Loucy (cell line): Measurements from ENCODE around the gene ADCY5.

Experiments
- H2AFZ ChIP-seq: fragments of 200-600 bp; sonication (generic); 2 replicates; pipeline ENCODE4 v1.6.0; 2016; ENCODE audit warnings: antibody characterized with exemption, mild to moderate bottlenecking, low read length, moderate library complexity
- H3F3A ChIP-seq: fragments of 200-600 bp; 2 replicates; pipeline ENCODE4 v1.6.0; 2016; ENCODE audit warnings: antibody characterized with exemption, low read depth, mild to moderate bottlenecking
- H3K27me3 ChIP-seq: fragments of 200-600 bp; sonication (generic); 2 replicates; pipeline ENCODE4 v1.6.1; 2014; ENCODE audit warnings: low read length, mild to moderate bottlenecking; ENCODE audit not compliant: insufficient read depth, poor library complexity, severe bottlenecking
- H3K36me3 ChIP-seq: fragments of 200-600 bp; sonication (generic); 2 replicates; pipeline ENCODE4 v1.6.1; 2016; ENCODE audit warnings: low read length; ENCODE audit not compliant: insufficient read depth
- H3K4me1 ChIP-seq: fragments of 200-600 bp; sonication (generic); 2 replicates; pipeline ENCODE4 v1.5.1; 2014; ENCODE audit warnings: low read length, mild to moderate bottlenecking; ENCODE audit not compliant: insufficient read depth, poor library complexity, severe bottlenecking
- H3K4me2 ChIP-seq: fragments of 200-600 bp; sonication (generic); 2 replicates; pipeline ENCODE4 v1.6.0; 2014; ENCODE audit warnings: antibody characterized with exemption, low read length, low read depth, mild to moderate bottlenecking; ENCODE audit not compliant: poor library complexity, severe bottlenecking
- H3K4me3 ChIP-seq: fragments of 200-600 bp; sonication (generic); 2 replicates; pipeline ENCODE4 v1.5.1; 2014; ENCODE audit warnings: low read length, mild to moderate bottlenecking, mixed read lengths; ENCODE audit not compliant: poor library complexity, severe bottlenecking
- H3K79me2 ChIP-seq: fragments of 200-600 bp; sonication (generic); 2 replicates; pipeline ENCODE4 v1.6.1; 2014; ENCODE audit warnings: low read length; ENCODE audit not compliant: insufficient read depth
- H3K9ac ChIP-seq: fragments of 200-600 bp; sonication (generic); 2 replicates; pipeline ENCODE4 v1.6.0; 2014; ENCODE audit warnings: mild to moderate bottlenecking, low read depth, low read length, moderate library complexity; ENCODE audit not compliant: poor library complexity, severe bottlenecking
- H3K9me2 ChIP-seq: fragments of 200-600 bp; sonication (generic); replicated peaks from 2 replicates; pipeline ENCODE4 v1.6.1; 2016; ENCODE audit warnings: low read depth, low read length, mixed read lengths
- H3K9me3 ChIP-seq: fragments of 200-600 bp; sonication (generic); 2 replicates; pipeline ENCODE4 v1.6.1; 2014; ENCODE audit warnings: mild to moderate bottlenecking, antibody characterized with exemption, low read length, low read depth; ENCODE audit not compliant: insufficient read depth
- H4K20me1 ChIP-seq: fragments of 200-600 bp; sonication (generic); 2 replicates; pipeline ENCODE4 v1.6.0; 2014; ENCODE audit warnings: antibody characterized with exemption, low read length, mild to moderate bottlenecking; ENCODE audit not compliant: insufficient read depth, poor library complexity, severe bottlenecking
- CTCF ChIP-seq: fragments of 200-600 bp; sonication (generic); conservative IDR thresholded peaks from 2 replicates; pipeline ENCODE4 v1.5.1; 2014; ENCODE audit warnings: mild to moderate bottlenecking, antibody characterized with exemption, low read length
- EZH2phosphoT487 ChIP-seq: fragments of 200-600 bp; IDR thresholded peaks from 2 replicates; pipeline ENCODE4 v1.6.1; 2018; ENCODE audit warnings: antibody characterized with exemption, mild to moderate bottlenecking, moderate library complexity, borderline replicate concordance

The ADCY5 gene

GRCh38 chr3:123471106-123471505, 22.2 kb upstream of the ADCY5 start:
- H3K9me2 ChIP-seq: no peaks in the 10 kb centered on the region
- no peak overlapping the region for H2AFZ ChIP-seq

DNA sequence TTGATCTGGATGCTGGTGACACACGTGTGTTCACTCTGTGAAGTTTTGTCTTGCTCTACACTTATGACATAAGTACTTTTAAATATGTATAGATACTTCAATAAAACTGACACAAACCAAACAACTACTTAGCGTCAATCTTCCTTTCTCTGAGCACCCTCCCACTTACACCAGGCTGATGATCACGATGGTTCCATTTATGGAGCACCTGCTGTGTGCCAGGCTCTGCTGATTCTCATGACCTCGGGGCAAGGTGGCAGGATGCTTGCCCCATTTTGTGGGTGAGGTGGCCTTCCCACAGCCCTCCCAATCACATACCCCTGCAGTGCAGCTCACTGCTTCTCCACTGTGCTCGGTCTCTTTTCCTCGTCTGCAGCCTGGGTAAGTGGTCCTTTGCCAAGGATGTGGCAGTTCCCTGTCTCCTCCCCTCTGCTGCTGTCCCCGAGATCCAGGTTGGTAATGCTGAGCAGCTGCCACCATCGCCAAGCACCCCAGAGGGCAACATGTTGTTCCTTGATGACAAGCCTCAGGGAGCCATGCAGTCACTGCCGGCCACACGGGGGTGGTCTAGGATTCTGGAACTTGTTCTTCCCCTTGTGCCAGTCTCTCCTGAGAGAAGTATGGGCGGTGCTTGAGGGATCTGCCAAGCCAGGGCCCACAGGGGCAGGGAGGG, 20.6 kb upstream of the ADCY5 start:
- H3K27me3 ChIP-seq: no peaks in the 10 kb centered on the region
- TF ChIP-seq CTCF (no peak), EZH2phosphoT487 (no peak)

More at GRCh38 chr3:123471106-123471505, 22.2 kb upstream of the ADCY5 start:
- no peaks in the 10 kb centered on the region for H4K20me1 ChIP-seq
- no peak for TF ChIP-seq EZH2phosphoT487
- no peak for TF ChIP-seq CTCF
- no peaks in the 10 kb centered on the region for H3K36me3 ChIP-seq
- H3K79me2 ChIP-seq: no peaks in the 10 kb centered on the region
- no peaks in the 10 kb centered on the region for H3K4me1 ChIP-seq
- H3K9me3 ChIP-seq: no peaks in the 10 kb centered on the region
- H3K9ac ChIP-seq: no peak overlapping the region
- no peak overlapping the region for H3K4me2 ChIP-seq
- no peaks in the 10 kb centered on the region for H3F3A ChIP-seq
- no peaks in the 10 kb centered on the region for H3K27me3 ChIP-seq
- no peak overlapping the region for H3K4me3 ChIP-seq

GRCh38 chr3:123467046-123467445, 18.2 kb upstream of the ADCY5 start:
- H3K4me3 ChIP-seq: no peak overlapping the region
- no peaks in the 10 kb centered on the region for H3K27me3 ChIP-seq
- no peak overlapping the region for H3K4me2 ChIP-seq
- H4K20me1 ChIP-seq: no peaks in the 10 kb centered on the region
- H3K9me2 ChIP-seq: no peaks in the 10 kb centered on the region
- H2AFZ ChIP-seq: no peak overlapping the region
- H3K9ac ChIP-seq: no peak overlapping the region
- H3K79me2 ChIP-seq: no peaks in the 10 kb centered on the region
- TF ChIP-seq CTCF (no peak), EZH2phosphoT487 (no peak)
- H3F3A ChIP-seq: no peaks in the 10 kb centered on the region
- no peaks in the 10 kb centered on the region for H3K36me3 ChIP-seq
- no peaks in the 10 kb centered on the region for H3K9me3 ChIP-seq
- no peaks in the 10 kb centered on the region for H3K4me1 ChIP-seq

More for the DNA sequence above, 20.6 kb upstream of the ADCY5 start:
- no peaks in the 10 kb centered on the region for H3K9me2 ChIP-seq
- no peak overlapping the region for H2AFZ ChIP-seq
- H4K20me1 ChIP-seq: no peaks in the 10 kb centered on the region
- H3K4me2 ChIP-seq: no peak overlapping the region
- no peak overlapping the region for H3K4me3 ChIP-seq
- H3K79me2 ChIP-seq: no peaks in the 10 kb centered on the region
- H3F3A ChIP-seq: no peaks in the 10 kb centered on the region
- no peaks in the 10 kb centered on the region for H3K9me3 ChIP-seq
- no peaks in the 10 kb centered on the region for H3K36me3 ChIP-seq
- H3K9ac ChIP-seq: no peak overlapping the region
- no peaks in the 10 kb centered on the region for H3K4me1 ChIP-seq
